HEK293 (cell line): ENCODE results near the gene CHRNA1.

Source experiments
- ATF2 ChIP-seq: fragments of 450-650 bp; formaldehyde crosslinking; IDR thresholded peaks from 2 replicates; pipeline ENCODE4 v1.5.1; 2016; ENCODE audit warnings: missing biosample characterization, missing genetic modification characterization, low read depth
- CTCF ChIP-seq: fragments of 450-650 bp; formaldehyde crosslinking; IDR thresholded peaks from 2 replicates; pipeline ENCODE4 v1.5.1; 2016; ENCODE audit warnings: missing biosample characterization, missing genetic modification characterization
- KLF1 ChIP-seq: fragments of 450-650 bp; formaldehyde crosslinking; IDR thresholded peaks from 2 replicates; pipeline ENCODE4 v1.5.1; 2016; ENCODE audit warnings: missing biosample characterization, missing genetic modification characterization
- MZF1 ChIP-seq: fragments of 450-650 bp; formaldehyde crosslinking; IDR thresholded peaks from 2 replicates; pipeline ENCODE4 v1.5.1; 2017; ENCODE audit warnings: missing biosample characterization, missing genetic modification characterization, borderline replicate concordance
- PRDM10 ChIP-seq: fragments of 450-650 bp; formaldehyde crosslinking; IDR thresholded peaks from 2 replicates; pipeline ENCODE4 v1.5.1; 2016; ENCODE audit warnings: missing biosample characterization, missing genetic modification characterization
- PRDM4 ChIP-seq: fragments of 450-650 bp; formaldehyde crosslinking; IDR thresholded peaks from 2 replicates; pipeline ENCODE4 v1.5.1; 2017; ENCODE audit warnings: missing biosample characterization, missing genetic modification characterization
- TCF7L2 ChIP-seq: IDR thresholded peaks from 2 replicates; pipeline ENCODE4 v1.6.1; 2011; ENCODE audit warnings: low read depth, mild to moderate bottlenecking, inconsistent platforms, low read length, moderate library complexity, borderline replicate concordance
- YY1 ChIP-seq: fragments of 450-650 bp; formaldehyde crosslinking; IDR thresholded peaks from 2 replicates; pipeline ENCODE4 v1.5.1; 2018; ENCODE audit warnings: missing biosample characterization, missing genetic modification characterization
- YY2 ChIP-seq: fragments of 450-650 bp; formaldehyde crosslinking; IDR thresholded peaks from 2 replicates; pipeline ENCODE4 v1.5.1; 2016; ENCODE audit warnings: missing biosample characterization, missing genetic modification characterization
- ZNF184 ChIP-seq: fragments of 450-650 bp; IDR thresholded peaks from 2 replicates; pipeline ENCODE4 v1.5.1; 2018; ENCODE audit warnings: missing biosample characterization, mild to moderate bottlenecking, missing genetic modification characterization
- ZNF658 ChIP-seq: fragments of 450-650 bp; formaldehyde crosslinking; IDR thresholded peaks from 2 replicates; pipeline ENCODE4; 2016; ENCODE audit warnings: missing biosample characterization, missing genetic modification characterization
- ZNF747 ChIP-seq: fragments of 450-650 bp; formaldehyde crosslinking; IDR thresholded peaks from 2 replicates; pipeline ENCODE4 v1.5.1; 2016; ENCODE audit warnings: missing biosample characterization, missing genetic modification characterization
- ZNF843 ChIP-seq: fragments of 450-650 bp; formaldehyde crosslinking; IDR thresholded peaks from 2 replicates; pipeline ENCODE4 v1.5.1; 2016; ENCODE audit warnings: missing biosample characterization, missing genetic modification characterization
- ZSCAN16 ChIP-seq: fragments of 450-650 bp; formaldehyde crosslinking; IDR thresholded peaks from 2 replicates; pipeline ENCODE4 v1.5.1; 2016; ENCODE audit warnings: missing biosample characterization, missing genetic modification characterization

- TF ChIP-seq YY2 (tag by site-specific recombination) (no peak), ZNF747 (tag by site-specific recombination) (no peak), CTCF (no peak), PRDM10 (tag by site-specific recombination) (no peak), PRDM4 (no peak), ZNF658 (tag by site-specific recombination) (no peak), ZSCAN16 (tag by site-specific recombination) (no peak), ZNF843 (tag by site-specific recombination) (no peak), MZF1 (tag by site-specific recombination) (no peak), TCF7L2 (no peak), ATF2 (tag by site-specific recombination) (no peak), YY1 (tag by site-specific recombination) (no peak), KLF1 (tag by site-specific recombination) (no peak), ZNF184 (tag by site-specific recombination) (no peak)
Observed at GRCh38 chr2:174784909-174785308, 20.6 kb upstream of the CHRNA1 start.
